Neural progenitor cell (in vitro differentiated cells): ENCODE data around the gene LDLRAD4. TPM values are rescaled to one million over a fixed set of nuclear protein-coding genes. Genes with fewer than 3 reads are reported as not detected.

Experiments used
- DNase-seq: peaks from one replicate; pipeline ENCODE4 v3.0.0-alpha.2; 2016; ENCODE audit warnings: low spot score
- H2AFZ ChIP-seq: fragments of 200-600 bp; sonication (generic); replicated peaks from 2 replicates; pipeline ENCODE4 v1.6.1; 2016; ENCODE audit warnings: antibody characterized with exemption
- H3F3A ChIP-seq: fragments of 200-600 bp; sonication (generic); 2 replicates; pipeline ENCODE4 v1.6.1; 2016; ENCODE audit warnings: antibody characterized with exemption, low read depth
- H3K27ac ChIP-seq: fragments of 200-600 bp; sonication (generic); 2 replicates; pipeline ENCODE4 v1.5.1; 2016; ENCODE audit warnings: mild to moderate bottlenecking
- H3K27me3 ChIP-seq: fragments of 200-600 bp; sonication (generic); 2 replicates; pipeline ENCODE4 v1.6.1; 2016; ENCODE audit warnings: mild to moderate bottlenecking, moderate library complexity
- H3K36me3 ChIP-seq: fragments of 200-600 bp; sonication (generic); 2 replicates; pipeline ENCODE4 v1.5.1; 2016
- H3K4me1 ChIP-seq: fragments of 200-600 bp; sonication (generic); 2 replicates; pipeline ENCODE4 v1.6.1; 2016; ENCODE audit warnings: mixed run types
- H3K4me2 ChIP-seq: fragments of 200-600 bp; sonication (generic); 2 replicates; pipeline ENCODE4 v1.6.1; 2016
- H3K4me3 ChIP-seq: fragments of 200-600 bp; sonication (generic); 2 replicates; pipeline ENCODE4 v1.5.1; 2016
- H3K79me2 ChIP-seq: fragments of 200-600 bp; sonication (generic); 2 replicates; pipeline ENCODE4 v1.6.1; 2016; ENCODE audit warnings: low read depth
- H3K9ac ChIP-seq: fragments of 200-600 bp; sonication (generic); 2 replicates; pipeline ENCODE4 v1.6.1; 2016
- H3K9me3 ChIP-seq: fragments of 200-600 bp; sonication (generic); 2 replicates; pipeline ENCODE4 v1.5.1; 2016; ENCODE audit warnings: low read depth
- H4K20me1 ChIP-seq: fragments of 200-600 bp; sonication (generic); 2 replicates; pipeline ENCODE4 v1.6.1; 2016; ENCODE audit warnings: low read depth
- H3K27ac Mint-ChIP-seq: 3 replicates; pipeline ENCODE4 v1.8.0; 2021; ENCODE audit warnings: mixed read lengths
- H3K27me3 Mint-ChIP-seq: 2 replicates; pipeline ENCODE4 v1.8.0; 2022; ENCODE audit warnings: low read depth, mild to moderate bottlenecking, inconsistent platforms, moderate library complexity, mixed read lengths; ENCODE audit not compliant: insufficient read depth
- H3K36me3 Mint-ChIP-seq: 3 replicates; pipeline ENCODE4 v1.8.0; 2021; ENCODE audit warnings: mixed read lengths
- H3K4me1 Mint-ChIP-seq: 3 replicates; pipeline ENCODE4 v1.8.0; 2021; ENCODE audit warnings: mixed read lengths
- H3K4me3 Mint-ChIP-seq: 3 replicates; pipeline ENCODE4 v1.8.0; 2021; ENCODE audit warnings: mild to moderate bottlenecking, moderate library complexity, mixed read lengths
- H3K9me3 Mint-ChIP-seq: 3 replicates; pipeline ENCODE4 v1.8.0; 2020; ENCODE audit warnings: mixed read lengths
- CTCF ChIP-seq: fragments of 200-600 bp; sonication (generic); IDR thresholded peaks from 2 replicates; pipeline ENCODE4 v1.5.1; 2017; ENCODE audit warnings: antibody characterized with exemption, mild to moderate bottlenecking
- EZH2 ChIP-seq: fragments of 200-600 bp; sonication (generic); IDR thresholded peaks from 2 replicates; pipeline ENCODE4 v1.6.1; 2017; ENCODE audit warnings: antibody characterized with exemption, mild to moderate bottlenecking, moderate library complexity
- EZH2phosphoT487 ChIP-seq: fragments of 200-600 bp; sonication (generic); IDR thresholded peaks from 2 replicates; pipeline ENCODE4 v1.6.1; 2017; ENCODE audit warnings: antibody characterized with exemption
- total RNA-seq: library from RNA; depleted of rRNA; stranded (reverse); fragments of >200 nt; gene quantifications from 2 replicates; pipeline ENCODE4 v1.2.3, GENCODE V29; 2015; ENCODE audit warnings: low replicate concordance

Gene LDLRAD4
- total RNA-seq, 1 donor from 2014 or later, result 0.65 TPM

- Histone ChIP-seq H3K36me3 (no peaks in the 10 kb centered on the region), H2AFZ (no peak overlapping the region), H3K4me1 (peaks cover 9% of the 10 kb centered on the region), H3K27me3 (peaks cover 60% of the 10 kb centered on the region), H3K79me2 (no peaks in the 10 kb centered on the region), H3F3A (no peaks in the 10 kb centered on the region), H3K4me2 (no peak overlapping the region), H3K9me3 (no peaks in the 10 kb centered on the region), H4K20me1 (no peaks in the 10 kb centered on the region), H3K9ac (no peak overlapping the region), H3K4me3 (no peak overlapping the region), H3K27ac (no peak overlapping the region)
- H3K4me1 Mint-ChIP-seq, result peaks cover 37% of the 10 kb centered on the region
- DNase-seq, result no peak
- H3K9me3 Mint-ChIP-seq, result peaks cover 5% of the 10 kb centered on the region
- peak overlapping the region; percentile 21 for H3K4me3 Mint-ChIP-seq
- H3K27ac Mint-ChIP-seq, result no peak overlapping the region
- H3K36me3 Mint-ChIP-seq, result peaks cover 4% of the 10 kb centered on the region
- H3K27me3 Mint-ChIP-seq, result peaks cover 12% of the 10 kb centered on the region
- TF ChIP-seq CTCF (no peak), EZH2phosphoT487 (no peak), EZH2 (no peak)
Measured at GRCh38 chr18:13453714-13454113, 235.2 kb downstream of the LDLRAD4 start.

GRCh38 chr18:13454363-13455150 lies 236.0 kb downstream of the LDLRAD4 start:
- Histone ChIP-seq H3K9me3 (no peaks in the 10 kb centered on the region), H3K9ac (no peak overlapping the region), H3K27me3 (peaks cover 51% of the 10 kb centered on the region), H3F3A (no peaks in the 10 kb centered on the region), H4K20me1 (no peaks in the 10 kb centered on the region), H3K4me3 (no peak overlapping the region), H3K4me1 (peaks cover 9% of the 10 kb centered on the region), H3K36me3 (no peaks in the 10 kb centered on the region), H3K4me2 (no peak overlapping the region), H2AFZ (no peak overlapping the region), H3K27ac (no peak overlapping the region), H3K79me2 (no peaks in the 10 kb centered on the region)
- Mint-ChIP-seq H3K27ac (no peak overlapping the region), H3K4me1 (peaks cover 35% of the 10 kb centered on the region), H3K9me3 (peaks cover 5% of the 10 kb centered on the region), H3K36me3 (peaks cover 4% of the 10 kb centered on the region), H3K4me3 (no peak overlapping the region), H3K27me3 (peaks cover 12% of the 10 kb centered on the region)
- TF ChIP-seq EZH2 (no peak), EZH2phosphoT487 (no peak)
- no peak for DNase-seq

GRCh38 chr18:13455471-13455870 lies 236.9 kb downstream of the LDLRAD4 start:
- Histone ChIP-seq H2AFZ (no peak overlapping the region), H4K20me1 (no peaks in the 10 kb centered on the region), H3K4me2 (no peak overlapping the region), H3K4me1 (peaks cover 9% of the 10 kb centered on the region), H3K27ac (no peak overlapping the region), H3K79me2 (no peaks in the 10 kb centered on the region), H3K9me3 (no peaks in the 10 kb centered on the region), H3K4me3 (no peak overlapping the region), H3F3A (no peaks in the 10 kb centered on the region), H3K36me3 (no peaks in the 10 kb centered on the region), H3K27me3 (peaks cover 42% of the 10 kb centered on the region), H3K9ac (no peak overlapping the region)
- Mint-ChIP-seq H3K4me3 (no peak overlapping the region), H3K27me3 (peaks cover 12% of the 10 kb centered on the region), H3K36me3 (peaks cover 4% of the 10 kb centered on the region), H3K27ac (no peak overlapping the region), H3K4me1 (peaks cover 35% of the 10 kb centered on the region), H3K9me3 (peaks cover 9% of the 10 kb centered on the region)
- DNase-seq, result no peak
- no peak for TF ChIP-seq EZH2
- TF ChIP-seq CTCF, result no peak
- TF ChIP-seq EZH2phosphoT487, result no peak

GRCh38 chr18:13455960-13456481 lies 237.5 kb downstream of the LDLRAD4 start:
- H3K36me3 ChIP-seq, result no peaks in the 10 kb centered on the region
- H4K20me1 ChIP-seq, result no peaks in the 10 kb centered on the region
- no peak for TF ChIP-seq CTCF
- no peak for TF ChIP-seq EZH2
- no peak for TF ChIP-seq EZH2phosphoT487
- H3K4me1 Mint-ChIP-seq, result peaks cover 35% of the 10 kb centered on the region
- no peak overlapping the region for H3K27ac ChIP-seq
- peaks cover 9% of the 10 kb centered on the region for H3K9me3 Mint-ChIP-seq
- peaks cover 4% of the 10 kb centered on the region for H3K36me3 Mint-ChIP-seq
- no peak overlapping the region for H3K27ac Mint-ChIP-seq
- H3K4me3 Mint-ChIP-seq, result no peak overlapping the region
- H3K4me1 ChIP-seq, result peaks cover 9% of the 10 kb centered on the region
- H3K4me2 ChIP-seq, result no peak overlapping the region
- H3F3A ChIP-seq, result no peaks in the 10 kb centered on the region
- peaks cover 37% of the 10 kb centered on the region for H3K27me3 ChIP-seq
- no peaks in the 10 kb centered on the region for H3K79me2 ChIP-seq
- peaks cover 12% of the 10 kb centered on the region for H3K27me3 Mint-ChIP-seq
- no peaks in the 10 kb centered on the region for H3K9me3 ChIP-seq
- no peak overlapping the region for H3K9ac ChIP-seq
- no peak for DNase-seq
- no peak overlapping the region for H2AFZ ChIP-seq
- no peak overlapping the region for H3K4me3 ChIP-seq
